HUES6 (cell line): Measurements from ENCODE around the gene NRROS.

Source experiments
- H3K27ac ChIP-seq: 2 replicates; pipeline ENCODE4 v1.7.0; 2013; ENCODE audit warnings: low read depth, mild to moderate bottlenecking, low read length, inconsistent platforms
- H3K27me3 ChIP-seq: 2 replicates; pipeline ENCODE4 v1.6.1; 2013; ENCODE audit warnings: low read length; ENCODE audit not compliant: control insufficient read depth, insufficient read depth
- H3K36me3 ChIP-seq: 2 replicates; pipeline ENCODE4 v1.6.1; 2013; ENCODE audit warnings: low read length; ENCODE audit not compliant: control insufficient read depth, insufficient read depth
- H3K4me1 ChIP-seq: 2 replicates; pipeline ENCODE4 v1.6.1; 2013; ENCODE audit warnings: low read length; ENCODE audit not compliant: control insufficient read depth, insufficient read depth
- H3K4me3 ChIP-seq: 2 replicates; pipeline ENCODE4 v1.5.1; 2013; ENCODE audit warnings: low read depth, low read length
- H3K9ac ChIP-seq: one replicate; pipeline ENCODE4 v1.6.1; 2013; ENCODE audit warnings: mild to moderate bottlenecking, low read length
- H3K9me3 ChIP-seq: 2 replicates; pipeline ENCODE4 v1.6.1; 2013; ENCODE audit warnings: low read depth, low read length; ENCODE audit not compliant: control insufficient read depth, insufficient read depth

NRROS gene

GRCh38 chr3:196662711-196663571, 23.4 kb downstream of the NRROS start:
- Histone ChIP-seq H3K9me3 (no peaks in the 10 kb centered on the region), H3K27ac (no peak overlapping the region), H3K4me3 (no peak overlapping the region), H3K9ac (no peak overlapping the region), H3K4me1 (peaks cover 18% of the 10 kb centered on the region), H3K36me3 (no peaks in the 10 kb centered on the region), H3K27me3 (no peaks in the 10 kb centered on the region)

DNA sequence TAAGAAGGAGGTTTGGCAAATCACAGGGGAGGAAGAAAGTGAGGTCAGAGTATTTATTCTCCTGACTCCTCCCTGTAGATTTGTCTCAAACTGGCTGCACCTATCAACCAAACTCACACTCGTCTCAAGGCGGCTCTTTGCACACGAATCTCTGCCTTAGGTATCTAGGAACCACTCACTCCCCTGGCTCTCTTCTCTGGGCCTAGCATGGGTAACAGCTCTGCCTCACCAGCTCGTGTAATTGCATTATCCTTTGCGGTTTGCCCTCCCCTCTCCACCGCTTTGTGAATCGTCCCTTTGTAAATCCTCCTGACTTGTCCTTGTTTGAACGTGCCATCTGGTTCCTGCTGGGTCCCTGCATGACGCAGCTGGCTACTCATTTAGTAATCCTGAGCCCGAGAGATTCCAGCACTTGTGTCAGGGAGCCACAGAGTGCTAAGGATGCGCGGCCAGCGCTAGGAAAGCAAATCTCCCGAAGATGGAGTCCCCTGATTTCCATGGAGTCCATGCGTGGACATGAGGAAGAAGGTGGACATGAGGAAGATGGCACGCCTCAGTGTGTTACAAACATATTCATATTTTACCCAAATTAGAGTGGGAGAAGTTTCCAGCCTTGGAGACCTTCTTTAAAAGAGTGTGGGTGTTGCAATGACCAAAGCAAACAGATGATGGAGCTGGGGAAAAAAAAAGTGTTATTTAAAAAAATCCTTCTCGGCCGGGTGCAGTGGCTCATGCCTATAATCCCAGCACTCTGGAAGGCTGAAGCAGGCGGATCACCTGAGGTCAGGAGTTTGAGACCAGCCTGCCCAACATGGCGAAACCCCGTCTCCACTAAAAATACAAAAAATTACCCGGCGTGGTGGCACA, 26.7 kb downstream of the NRROS start:
- Histone ChIP-seq H3K27me3 (no peaks in the 10 kb centered on the region), H3K36me3 (no peaks in the 10 kb centered on the region), H3K9me3 (no peaks in the 10 kb centered on the region), H3K4me3 (peak overlapping the region; percentile 30; the same call in 1 of the 2 replicates), H3K4me1 (peaks cover 22% of the 10 kb centered on the region), H3K27ac (peak overlapping the region; percentile 13; the same call in 1 of the 2 replicates), H3K9ac (peak overlapping the region; percentile 50)

DNA sequence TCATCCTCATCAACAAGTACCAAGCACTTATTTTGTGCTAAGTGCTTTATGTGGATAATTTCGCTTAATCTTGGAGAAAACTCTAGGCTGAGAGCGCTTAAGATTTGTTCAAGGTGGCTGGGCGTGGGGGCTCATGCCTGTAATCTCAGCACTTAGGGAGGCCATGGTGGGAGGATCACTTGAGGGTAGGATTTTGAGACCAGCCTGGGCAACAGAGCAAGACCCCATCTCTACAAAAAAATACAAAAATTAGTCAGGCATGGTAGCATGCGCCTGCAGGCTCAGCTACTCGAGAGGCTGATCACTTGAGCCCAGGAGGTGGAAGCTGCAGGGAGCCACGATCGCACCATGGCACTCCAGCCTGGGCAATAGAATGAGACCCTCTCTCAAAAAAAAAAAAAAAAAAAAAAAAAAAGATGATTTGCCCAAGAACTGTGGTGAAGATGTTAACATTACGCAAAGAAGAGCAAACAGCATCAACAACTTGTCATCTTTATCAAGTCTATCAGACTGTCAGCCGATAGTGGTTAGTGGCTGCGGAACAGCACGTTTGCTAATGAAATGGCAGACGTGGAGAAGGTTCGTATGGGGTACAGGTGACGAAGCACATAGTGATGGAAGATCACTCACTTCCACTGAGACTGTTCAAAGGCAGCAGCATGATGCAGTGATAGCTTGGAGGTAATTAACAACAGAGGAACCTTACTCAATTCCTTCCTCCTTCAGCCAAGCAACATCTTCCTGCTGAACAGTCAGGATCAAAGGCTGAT, 27.7 kb downstream of the NRROS start:
- Histone ChIP-seq H3K36me3 (no peaks in the 10 kb centered on the region), H3K9ac (no peak overlapping the region), H3K9me3 (no peaks in the 10 kb centered on the region), H3K27me3 (no peaks in the 10 kb centered on the region), H3K4me3 (no peak overlapping the region), H3K4me1 (peaks cover 22% of the 10 kb centered on the region), H3K27ac (no peak overlapping the region)

GRCh38 chr3:196670339-196670738, 30.8 kb downstream of the NRROS start:
- Histone ChIP-seq H3K27ac (no peak overlapping the region), H3K27me3 (no peaks in the 10 kb centered on the region), H3K36me3 (no peaks in the 10 kb centered on the region), H3K4me3 (no peak overlapping the region), H3K9ac (no peak overlapping the region), H3K9me3 (no peaks in the 10 kb centered on the region), H3K4me1 (peaks cover 13% of the 10 kb centered on the region)

GRCh38 chr3:196673632-196674031, 34.1 kb downstream of the NRROS start:
- H3K9me3 ChIP-seq, result 0 out of 2 replicates have a peak, but pooled peaks cover 2% of the 10 kb centered on the region
- 0 out of 2 replicates have a peak, but pooled peaks cover 3% of the 10 kb centered on the region for H3K4me1 ChIP-seq
- no peak overlapping the region for H3K9ac ChIP-seq
- H3K36me3 ChIP-seq, result no peaks in the 10 kb centered on the region
- H3K4me3 ChIP-seq, result no peak overlapping the region
- no peaks in the 10 kb centered on the region for H3K27me3 ChIP-seq
- H3K27ac ChIP-seq, result no peak overlapping the region

DNA sequence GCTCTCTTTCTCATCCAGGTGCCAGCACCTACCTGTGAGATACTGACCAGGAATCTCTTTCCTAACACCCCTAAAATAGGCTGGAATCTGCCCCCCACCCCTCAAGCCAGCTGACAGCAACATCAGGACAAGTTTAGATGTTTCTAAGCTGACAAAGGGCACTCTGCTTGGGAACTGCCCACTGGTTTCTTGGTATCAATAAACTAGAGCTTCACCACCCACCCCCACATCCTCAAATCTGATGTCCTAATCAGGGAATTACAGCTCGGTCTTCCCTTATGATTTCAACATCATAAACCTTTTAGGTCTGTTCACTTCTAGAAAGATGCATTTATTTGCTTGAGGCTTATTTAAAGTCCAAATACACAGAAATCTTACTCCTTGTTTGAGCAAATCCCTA, 37.9 kb downstream of the NRROS start:
- no peak overlapping the region for H3K27ac ChIP-seq
- H3K4me3 ChIP-seq, result no peak overlapping the region
- H3K9me3 ChIP-seq, result 0 out of 2 replicates have a peak, but pooled peaks cover 2% of the 10 kb centered on the region
- H3K4me1 ChIP-seq, result no peaks in the 10 kb centered on the region
- no peaks in the 10 kb centered on the region for H3K27me3 ChIP-seq
- no peaks in the 10 kb centered on the region for H3K36me3 ChIP-seq
- H3K9ac ChIP-seq, result no peak overlapping the region

DNA sequence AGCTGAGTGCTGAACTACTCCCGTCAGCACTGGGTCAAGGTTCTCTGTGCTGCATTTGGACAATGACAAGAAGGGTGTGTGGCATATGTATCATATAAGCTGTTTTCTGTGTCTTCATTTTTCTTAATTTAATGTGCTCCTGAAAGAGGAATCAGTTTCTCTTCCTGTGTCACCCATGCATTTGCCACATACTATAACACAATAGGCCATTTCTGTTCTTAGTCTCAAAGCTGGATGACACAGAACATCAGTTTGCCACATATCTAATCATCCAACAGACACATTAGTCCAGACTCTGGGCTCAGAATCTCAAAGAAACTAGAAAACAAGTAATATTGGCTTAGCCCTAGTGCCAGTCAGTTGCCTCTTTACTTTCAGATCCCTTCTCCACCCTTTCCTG, 38.4 kb downstream of the NRROS start:
- H3K4me3 ChIP-seq, result no peak overlapping the region
- H3K27me3 ChIP-seq, result no peaks in the 10 kb centered on the region
- no peak overlapping the region for H3K9ac ChIP-seq
- H3K9me3 ChIP-seq, result 0 out of 2 replicates have a peak, but pooled peaks cover 5% of the 10 kb centered on the region
- no peaks in the 10 kb centered on the region for H3K36me3 ChIP-seq
- no peak overlapping the region for H3K27ac ChIP-seq
- no peaks in the 10 kb centered on the region for H3K4me1 ChIP-seq

DNA sequence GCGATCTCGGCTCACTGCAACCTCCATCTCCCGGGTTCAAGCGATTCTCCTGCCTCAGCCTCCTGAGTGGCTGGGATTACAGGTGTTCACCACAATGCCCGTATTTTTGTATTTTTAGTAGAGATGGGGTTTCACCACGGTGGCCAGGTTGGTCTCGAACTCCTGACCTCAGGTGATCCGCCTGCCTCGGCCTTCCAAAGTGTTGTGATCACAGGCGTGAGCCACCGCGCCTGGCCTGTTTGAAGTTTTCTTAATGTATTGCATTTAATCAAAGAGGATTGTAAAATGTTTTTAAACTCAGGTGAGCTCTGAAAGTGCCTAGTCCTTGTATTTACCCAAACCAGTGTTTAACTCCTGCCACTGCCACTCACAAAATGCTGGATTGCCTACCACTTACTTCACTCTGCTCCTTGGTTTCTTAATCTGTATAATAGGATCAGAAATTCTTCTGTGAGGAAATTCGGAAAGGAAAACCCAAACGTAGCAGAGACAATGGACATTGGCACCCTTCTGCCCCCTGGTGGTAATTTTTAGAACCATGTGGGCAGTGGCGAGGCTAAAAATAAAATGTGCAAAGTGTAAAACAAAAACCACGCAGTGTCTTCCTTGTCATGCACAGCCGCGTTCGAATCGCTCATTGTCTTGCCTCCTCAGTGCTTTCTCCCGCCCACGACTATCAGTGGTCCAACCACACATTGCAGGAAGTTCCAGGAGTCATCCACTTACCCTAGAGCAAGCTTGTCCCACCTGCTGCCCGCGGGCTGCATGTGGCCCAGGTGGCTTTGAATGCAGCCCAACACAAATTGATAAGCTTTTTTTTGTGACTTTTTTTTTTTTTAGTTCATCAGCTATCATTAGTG, 45.3 kb downstream of the NRROS start:
- H3K9me3 ChIP-seq, result 0 out of 2 replicates have a peak, but pooled peaks cover 5% of the 10 kb centered on the region
- H3K9ac ChIP-seq, result no peak overlapping the region
- H3K27ac ChIP-seq, result no peak overlapping the region
- H3K4me1 ChIP-seq, result peaks cover 5% of the 10 kb centered on the region
- no peak overlapping the region for H3K4me3 ChIP-seq
- no peaks in the 10 kb centered on the region for H3K27me3 ChIP-seq
- no peaks in the 10 kb centered on the region for H3K36me3 ChIP-seq

DNA sequence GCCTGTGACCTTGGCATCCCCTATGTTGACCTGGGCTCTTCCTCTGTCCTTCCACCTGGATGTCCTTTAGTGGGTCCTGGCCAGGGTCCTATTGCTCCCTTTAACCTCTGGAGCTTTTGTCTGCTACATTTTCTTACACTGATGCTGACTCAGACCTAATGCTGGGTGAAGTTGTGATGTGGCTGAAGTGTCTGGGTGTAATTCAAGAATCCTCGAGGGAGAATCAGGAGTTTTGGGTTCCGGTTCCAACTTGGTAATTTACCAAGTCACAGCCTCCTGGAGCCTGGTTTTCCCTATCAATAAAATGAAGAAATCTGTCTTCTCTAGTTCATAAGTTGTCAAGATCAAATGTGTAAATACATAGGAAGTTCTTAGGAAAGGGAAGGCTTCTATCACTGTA, 46.9 kb downstream of the NRROS start:
- Histone ChIP-seq H3K4me1 (peaks cover 5% of the 10 kb centered on the region), H3K9me3 (0 out of 2 replicates have a peak, but pooled peaks cover 5% of the 10 kb centered on the region), H3K27me3 (no peaks in the 10 kb centered on the region), H3K9ac (no peak overlapping the region), H3K4me3 (no peak overlapping the region), H3K36me3 (no peaks in the 10 kb centered on the region), H3K27ac (no peak overlapping the region)

DNA sequence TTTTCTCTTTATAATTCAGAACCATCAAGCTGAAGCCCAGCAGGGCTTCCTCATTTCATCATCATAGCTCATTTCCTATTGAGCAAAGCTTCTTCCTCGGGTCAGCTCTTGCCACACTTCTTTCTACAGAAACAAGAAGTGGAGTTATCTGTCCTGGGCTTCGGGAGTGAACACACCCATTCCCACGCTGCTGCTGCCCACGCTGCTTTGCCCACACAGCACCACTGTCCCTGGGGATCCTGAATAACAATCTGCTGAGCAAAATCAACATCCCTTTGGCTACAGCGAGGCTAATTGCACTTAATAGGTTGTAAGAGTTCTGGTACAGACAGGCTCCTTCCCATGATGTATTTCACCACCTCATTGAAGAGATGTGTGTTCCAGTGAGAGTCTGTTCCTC, 48.9 kb downstream of the NRROS start:
- Histone ChIP-seq H3K9me3 (0 out of 2 replicates have a peak, but pooled peaks cover 2% of the 10 kb centered on the region), H3K27ac (no peak overlapping the region), H3K9ac (peak overlapping the region; percentile 16), H3K36me3 (no peaks in the 10 kb centered on the region), H3K27me3 (no peaks in the 10 kb centered on the region), H3K4me1 (peaks cover 5% of the 10 kb centered on the region), H3K4me3 (no peak overlapping the region)
